WTC11 (cell line): ENCODE data around the gene DDO. TPM values are rescaled to one million over a fixed set of nuclear protein-coding genes. Genes with fewer than 3 reads are reported as not detected.

ENCODE experiments used
- ATAC-seq: fragments of 200-7000 bp; cut with Tn5 transposase; 2 replicates; pipeline ENCODE4 v1.10.0; 2021; ENCODE audit warnings: mild to moderate bottlenecking, moderate library complexity
- CTCF ChIA-PET: fragments of 300-600 bp; sonication (Branson Sonifier 250); formaldehyde crosslinking; loops from one replicate; lab custom pipeline; 2021; ENCODE audit warnings: antibody characterized with exemption; lab: Charles Lee
- POLR2A ChIA-PET: fragments of 350-600 bp; sonication (Branson Sonifier 250); formaldehyde crosslinking; loops from one replicate; lab custom pipeline; 2021; ENCODE audit warnings: antibody characterized with exemption; lab: Charles Lee
- DNase-seq: peaks from one replicate; pipeline ENCODE4 v3.0.0; 2021; ENCODE audit warnings: low spot score
- H3K27ac Mint-ChIP-seq: 2 replicates; pipeline ENCODE4 v1.8.0; 2021; ENCODE audit warnings: mixed read lengths
- H3K27me3 Mint-ChIP-seq: 2 replicates; pipeline ENCODE4 v1.8.0; 2021; ENCODE audit warnings: low read depth, mild to moderate bottlenecking, moderate library complexity, mixed read lengths
- H3K36me3 Mint-ChIP-seq: 2 replicates; pipeline ENCODE4 v1.8.0; 2021; ENCODE audit warnings: mixed read lengths
- H3K4me1 Mint-ChIP-seq: 2 replicates; pipeline ENCODE4 v1.8.0; 2022; ENCODE audit warnings: mixed read lengths
- H3K4me3 Mint-ChIP-seq: 2 replicates; pipeline ENCODE4 v1.8.0; 2021; ENCODE audit warnings: mild to moderate bottlenecking, moderate library complexity, mixed read lengths
- H3K9me3 Mint-ChIP-seq: 2 replicates; pipeline ENCODE4 v1.8.0; 2021; ENCODE audit warnings: mixed read lengths
- AR ChIP-seq: fragments of 250-450 bp; sonication (Bioruptor Pico); IDR thresholded peaks from 2 replicates; pipeline ENCODE4 v1.9.0; 2021; ENCODE audit warnings: mild to moderate bottlenecking
- ATF3 ChIP-seq: sonication (generic); formaldehyde crosslinking; conservative IDR thresholded peaks from 2 replicates; pipeline ENCODE4 v1.8.1; 2022; ENCODE audit warnings: mild to moderate bottlenecking, missing genetic modification reagents
- CDX4 ChIP-seq: fragments of 250-450 bp; sonication (Bioruptor Pico); IDR thresholded peaks from 2 replicates; pipeline ENCODE4 v1.9.0; 2021; ENCODE audit warnings: moderate library complexity, mild to moderate bottlenecking, inconsistent platforms, borderline replicate concordance
- EMX1 ChIP-seq: fragments of 250-450 bp; sonication (Bioruptor Pico); IDR thresholded peaks from 2 replicates; pipeline ENCODE4 v1.8.0; 2021; ENCODE audit warnings: mild to moderate bottlenecking
- ERG ChIP-seq: fragments of 250-450 bp; sonication (Bioruptor Pico); IDR thresholded peaks from 2 replicates; pipeline ENCODE4 v1.8.0; 2021; ENCODE audit warnings: mild to moderate bottlenecking
- ETV6 ChIP-seq: sonication (generic); formaldehyde crosslinking; IDR thresholded peaks from 2 replicates; pipeline ENCODE4 v1.8.1; 2022; ENCODE audit warnings: mild to moderate bottlenecking, missing genetic modification reagents
- FOXJ3 ChIP-seq: sonication (generic); formaldehyde crosslinking; IDR thresholded peaks from 2 replicates; pipeline ENCODE4 v1.9.0; 2021; ENCODE audit warnings: missing genetic modification reagents, mild to moderate bottlenecking, borderline replicate concordance
- KAT7 ChIP-seq: sonication (generic); formaldehyde crosslinking; IDR thresholded peaks from 2 replicates; pipeline ENCODE4 v1.8.1; 2023; ENCODE audit warnings: missing genetic modification reagents, mild to moderate bottlenecking, borderline replicate concordance
- MXD4 ChIP-seq: fragments of 250-450 bp; sonication (Bioruptor Pico); IDR thresholded peaks from 2 replicates; pipeline ENCODE4 v1.8.0; 2021; ENCODE audit warnings: mild to moderate bottlenecking, moderate library complexity, borderline replicate concordance
- SMAD3 ChIP-seq: sonication (generic); formaldehyde crosslinking; IDR thresholded peaks from 2 replicates; pipeline ENCODE4 v1.8.0; 2022; ENCODE audit warnings: missing genetic modification reagents, mild to moderate bottlenecking, borderline replicate concordance
- SP1 ChIP-seq: sonication (generic); formaldehyde crosslinking; conservative IDR thresholded peaks from 2 replicates; pipeline ENCODE4 v1.8.1; 2022; ENCODE audit warnings: missing genetic modification reagents
- TEAD4 ChIP-seq: sonication (generic); formaldehyde crosslinking; IDR thresholded peaks from 2 replicates; pipeline ENCODE4 v1.8.0; 2022; ENCODE audit warnings: mild to moderate bottlenecking, missing genetic modification reagents
- ZBTB43 ChIP-seq: sonication (generic); formaldehyde crosslinking; IDR thresholded peaks from 2 replicates; pipeline ENCODE4 v1.8.1; 2023; ENCODE audit warnings: mild to moderate bottlenecking, missing genetic modification reagents
- ZNF138 ChIP-seq: sonication (generic); formaldehyde crosslinking; conservative IDR thresholded peaks from 2 replicates; pipeline ENCODE4 v1.8.1; 2022; ENCODE audit warnings: mild to moderate bottlenecking, moderate library complexity, missing genetic modification reagents
- ZNF263 ChIP-seq: sonication (generic); formaldehyde crosslinking; IDR thresholded peaks from 2 replicates; pipeline ENCODE4 v1.8.1; 2022; ENCODE audit warnings: low read depth, mild to moderate bottlenecking, moderate library complexity, missing genetic modification reagents
- total RNA-seq: library from RNA; stranded (reverse); gene quantifications from 3 replicates; pipeline ENCODE4 v1.2.3, GENCODE V29; 2021
- TF ChIP-seq, protein P1 (sequence below): sonication (generic); formaldehyde crosslinking; IDR thresholded peaks from 2 replicates; pipeline ENCODE4 v1.8.0; 2023; ENCODE audit warnings: mild to moderate bottlenecking, missing genetic modification reagents
- TF ChIP-seq, protein P2 (sequence below): sonication (generic); formaldehyde crosslinking; IDR thresholded peaks from 2 replicates; pipeline ENCODE4 v1.8.1; 2023; ENCODE audit warnings: mild to moderate bottlenecking, missing genetic modification reagents, moderate library complexity
- TF ChIP-seq, protein P3 (sequence below): sonication (generic); formaldehyde crosslinking; IDR thresholded peaks from 2 replicates; pipeline ENCODE4 v1.8.1; 2023; ENCODE audit warnings: mild to moderate bottlenecking, missing genetic modification reagents, moderate library complexity

The DDO gene
- total RNA-seq, 1 experiment from 2014 or later = not detected

DNA sequence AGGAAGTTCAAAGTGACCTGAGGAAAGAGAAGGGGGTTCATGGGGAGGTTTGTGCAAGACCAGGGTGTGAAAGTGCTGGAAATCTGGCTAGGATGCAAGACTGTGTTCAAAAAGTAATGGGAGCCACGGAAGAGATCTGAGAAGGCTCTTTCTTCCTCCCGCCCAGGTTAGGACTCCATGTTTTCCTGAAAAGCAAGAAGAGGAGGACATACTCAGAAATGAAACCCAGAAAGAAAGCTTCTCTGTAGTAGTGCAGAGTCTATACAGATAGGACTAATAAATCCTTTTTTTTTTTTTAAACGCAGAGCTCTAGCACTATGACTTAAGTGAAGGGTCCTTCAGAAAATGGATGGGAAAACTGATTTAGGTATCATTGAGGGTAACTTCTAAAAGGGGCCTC lies 3.2 kb upstream of the DDO start:
- DNase-seq = no peak
- Mint-ChIP-seq H3K36me3 (no peaks in the 10 kb centered on the region; the same call in 1 of the 2 replicates), H3K4me1 (no peaks in the 10 kb centered on the region), H3K27ac (no peak overlapping the region), H3K27me3 (no peaks in the 10 kb centered on the region), H3K4me3 (no peak overlapping the region), H3K9me3 (peaks cover 21% of the 10 kb centered on the region)
- ChIA-PET POLR2A (no interaction called here), CTCF (interaction anchor here (0.6 kb wide), 1 partner anchor 208 kb away, joined by 3 read pairs; no protein-coding TSS in a partner anchor)
- ATAC-seq = no peak
- TF ChIP-seq ETV6 (CRISPR knock-in tag) = no peak
- no peak for TF ChIP-seq CDX4 (CRISPR knock-in tag)
- TF ChIP-seq TEAD4 = no peak
- no peak for TF ChIP-seq KAT7 (CRISPR knock-in tag)
- TF ChIP-seq AR (CRISPR knock-in tag) = no peak

DNA sequence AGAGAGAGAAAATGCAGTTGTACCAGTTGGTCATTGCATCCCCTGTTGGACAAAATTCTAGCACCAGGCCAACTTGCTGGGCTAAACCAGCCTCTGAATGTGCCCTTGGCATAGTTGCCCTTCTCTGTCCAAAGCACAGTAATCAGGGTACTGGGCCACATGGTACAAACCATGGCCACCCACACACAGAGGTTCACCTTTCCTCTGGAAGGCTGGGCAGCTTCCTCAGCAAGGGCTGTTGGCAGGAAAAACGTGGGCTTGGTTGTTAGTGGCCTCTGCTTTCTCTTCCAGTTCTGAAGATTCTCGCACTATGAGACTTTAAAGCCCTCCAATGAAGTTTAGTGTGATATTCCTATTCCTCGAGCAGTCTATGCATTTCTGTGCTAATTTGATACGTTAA lies 706 bp downstream of the DDO start:
- H3K9me3 Mint-ChIP-seq = peaks cover 11% of the 10 kb centered on the region
- H3K27me3 Mint-ChIP-seq = no peaks in the 10 kb centered on the region
- ATAC-seq = no peak
- H3K36me3 Mint-ChIP-seq = no peaks in the 10 kb centered on the region; the same call in 1 of the 2 replicates
- TF ChIP-seq ZBTB43 = no peak
- no peak for TF ChIP-seq SP1 (CRISPR knock-in tag)
- TF ChIP-seq, protein P1, sequence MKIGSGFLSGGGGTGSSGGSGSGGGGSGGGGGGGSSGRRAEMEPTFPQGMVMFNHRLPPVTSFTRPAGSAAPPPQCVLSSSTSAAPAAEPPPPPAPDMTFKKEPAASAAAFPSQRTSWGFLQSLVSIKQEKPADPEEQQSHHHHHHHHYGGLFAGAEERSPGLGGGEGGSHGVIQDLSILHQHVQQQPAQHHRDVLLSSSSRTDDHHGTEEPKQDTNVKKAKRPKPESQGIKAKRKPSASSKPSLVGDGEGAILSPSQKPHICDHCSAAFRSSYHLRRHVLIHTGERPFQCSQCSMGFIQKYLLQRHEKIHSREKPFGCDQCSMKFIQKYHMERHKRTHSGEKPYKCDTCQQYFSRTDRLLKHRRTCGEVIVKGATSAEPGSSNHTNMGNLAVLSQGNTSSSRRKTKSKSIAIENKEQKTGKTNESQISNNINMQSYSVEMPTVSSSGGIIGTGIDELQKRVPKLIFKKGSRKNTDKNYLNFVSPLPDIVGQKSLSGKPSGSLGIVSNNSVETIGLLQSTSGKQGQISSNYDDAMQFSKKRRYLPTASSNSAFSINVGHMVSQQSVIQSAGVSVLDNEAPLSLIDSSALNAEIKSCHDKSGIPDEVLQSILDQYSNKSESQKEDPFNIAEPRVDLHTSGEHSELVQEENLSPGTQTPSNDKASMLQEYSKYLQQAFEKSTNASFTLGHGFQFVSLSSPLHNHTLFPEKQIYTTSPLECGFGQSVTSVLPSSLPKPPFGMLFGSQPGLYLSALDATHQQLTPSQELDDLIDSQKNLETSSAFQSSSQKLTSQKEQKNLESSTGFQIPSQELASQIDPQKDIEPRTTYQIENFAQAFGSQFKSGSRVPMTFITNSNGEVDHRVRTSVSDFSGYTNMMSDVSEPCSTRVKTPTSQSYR (CRISPR knock-in tag) = no peak
- TF ChIP-seq ZNF263 (CRISPR knock-in tag) = no peak
- TF ChIP-seq, protein P2, sequence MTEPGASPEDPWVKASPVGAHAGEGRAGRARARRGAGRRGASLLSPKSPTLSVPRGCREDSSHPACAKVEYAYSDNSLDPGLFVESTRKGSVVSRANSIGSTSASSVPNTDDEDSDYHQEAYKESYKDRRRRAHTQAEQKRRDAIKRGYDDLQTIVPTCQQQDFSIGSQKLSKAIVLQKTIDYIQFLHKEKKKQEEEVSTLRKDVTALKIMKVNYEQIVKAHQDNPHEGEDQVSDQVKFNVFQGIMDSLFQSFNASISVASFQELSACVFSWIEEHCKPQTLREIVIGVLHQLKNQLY (CRISPR knock-in tag) = no peak
- TF ChIP-seq ERG (CRISPR knock-in tag) = no peak
- TF ChIP-seq, protein P3, sequence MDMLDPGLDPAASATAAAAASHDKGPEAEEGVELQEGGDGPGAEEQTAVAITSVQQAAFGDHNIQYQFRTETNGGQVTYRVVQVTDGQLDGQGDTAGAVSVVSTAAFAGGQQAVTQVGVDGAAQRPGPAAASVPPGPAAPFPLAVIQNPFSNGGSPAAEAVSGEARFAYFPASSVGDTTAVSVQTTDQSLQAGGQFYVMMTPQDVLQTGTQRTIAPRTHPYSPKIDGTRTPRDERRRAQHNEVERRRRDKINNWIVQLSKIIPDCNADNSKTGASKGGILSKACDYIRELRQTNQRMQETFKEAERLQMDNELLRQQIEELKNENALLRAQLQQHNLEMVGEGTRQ (CRISPR knock-in tag) = no peak
- TF ChIP-seq FOXJ3 (CRISPR knock-in tag) = no peak
- no peak for TF ChIP-seq ATF3 (CRISPR knock-in tag)
- TF ChIP-seq ZNF138 (CRISPR knock-in tag) = no peak
- no peak for TF ChIP-seq SMAD3 (CRISPR knock-in tag)
- TF ChIP-seq MXD4 (CRISPR knock-in tag) = no peak
- no peak for TF ChIP-seq EMX1 (CRISPR knock-in tag)
- TF ChIP-seq, all 79 proteins: peak for 0
- no peak for DNase-seq
- no peak overlapping the region for H3K4me3 Mint-ChIP-seq
- H3K27ac Mint-ChIP-seq = no peak overlapping the region; the same call in 1 of the 2 replicates
- ChIA-PET CTCF (no interaction called here), POLR2A (no interaction called here)
- no peaks in the 10 kb centered on the region for H3K4me1 Mint-ChIP-seq
